Upper lobe of left lung (tissue), 6 donors: ENCODE results near the gene AKTIP. TPM values are rescaled to one million over a fixed set of nuclear protein-coding genes. Genes with fewer than 3 reads are reported as not detected.

Source experiments
- ATAC-seq, 2 donors: fragments of 200-7000 bp; cut with Tn5 transposase; one replicate each; pipeline ENCODE4 v1.9.1; 2022; ENCODE audit warnings: mild to moderate bottlenecking in 2 of 2, moderate library complexity in 2 of 2; ENCODE audit not compliant: low FRiP score in 2 of 2
- DNase-seq, 2 donors: peaks; one replicate each; pipeline ENCODE4 v3.0.0-alpha.2; 2019 to 2020
- H3K27ac ChIP-seq, 4 donors: fragments of 200-600 bp; sonication (generic); one replicate each; pipeline ENCODE4 v1.5.1; 2016 to 2019
- H3K27me3 ChIP-seq, 4 donors: fragments of 200-600 bp; sonication (generic); one replicate each; pipeline ENCODE4 v1.5.1; 2017 to 2019
- H3K36me3 ChIP-seq, 4 donors: fragments of 200-600 bp; sonication (generic); one replicate each; pipeline ENCODE4 v1.5.1; 2016 to 2019
- H3K4me1 ChIP-seq, 4 donors: fragments of 200-600 bp; sonication (generic); one replicate each; pipeline ENCODE4 v1.5.1; 2018 to 2019
- H3K4me3 ChIP-seq, 4 donors: fragments of 200-600 bp; sonication (generic); one replicate each; pipeline ENCODE4 v1.5.1; 2017 to 2019; ENCODE audit warnings: mild to moderate bottlenecking in 2 of 4, moderate library complexity in 1 of 4
- H3K9me3 ChIP-seq, 4 donors: fragments of 200-600 bp; sonication (generic); one replicate each; pipeline ENCODE4 v1.5.1; 2018 to 2019
- EP300 ChIP-seq, 4 donors: sonication (generic); formaldehyde crosslinking; IDR thresholded peaks; one replicate each; pipeline ENCODE4 v1.5.1; 2017; ENCODE audit warnings: antibody characterized with exemption in 4 of 4, control low read depth in 2 of 4
- POLR2A ChIP-seq, 4 donors: fragments of 450-650 bp; IDR thresholded peaks; one replicate each; pipeline ENCODE4 v1.5.1; 2016 to 2017; ENCODE audit warnings: antibody characterized with exemption in 4 of 4, mild to moderate bottlenecking in 2 of 4
- POLR2AphosphoS5 ChIP-seq, 2 donors: sonication (generic); formaldehyde crosslinking; IDR thresholded peaks; one replicate each; pipeline ENCODE4 v1.5.1; 2017; ENCODE audit warnings: antibody characterized with exemption in 2 of 2
- WGBS, 2 donors: methylation state at CpG; one replicate each; pipeline ENCODE4 v1.1.5; 2017 to 2018; 5-methylcytosine and 5-hydroxymethylcytosine counted together
- total RNA-seq, 6 donors: library from RNA; depleted of rRNA in 4 of 6; stranded (reverse); fragments of >200 nt in 4 of 6; gene quantifications; one replicate each; pipeline versions ENCODE4 v1.1.0 to v1.2.1, GENCODE V29; 2016 to 2021
- TF ChIP-seq, protein P1 (sequence below), 6 experiments: fragments of 450-650 bp in 4 of 6; fragments of 200-600 bp in 2 of 6; sonication (generic) in 2 of 6; IDR thresholded peaks; one replicate each; pipeline ENCODE4 v1.5.1; 2016 to 2019; ENCODE audit warnings: antibody characterized with exemption in 6 of 6
- donor health status: DM: no; HTN: no; CAD: no; lungs with moderate emphysema.
- donor health status: DM: no; HTN: yes; CAD: no; lungs with severe emphysema.

Gene AKTIP
- total RNA-seq, 6 donors from 2014 or later, result 35.6 to 61.3 (median 47.0) TPM

GRCh38 chr16:53498984-53499383, 4.0 kb downstream of the AKTIP start:
- H3K36me3 ChIP-seq, result peaks cover 31 to 59% (median 40%) of the 10 kb centered on the region in 4 donors
- H3K27me3 ChIP-seq, result no peaks in the 10 kb centered on the region
- no peak overlapping the region for H3K27ac ChIP-seq
- H3K4me3 ChIP-seq, result no peak overlapping the region
- no peak for DNase-seq
- no peaks in the 10 kb centered on the region for H3K9me3 ChIP-seq
- TF ChIP-seq POLR2AphosphoS5 (IDR thresholded peaks at IDR 0.05) (no peak), POLR2A (IDR thresholded peaks at IDR 0.05) (no peak), EP300 (IDR thresholded peaks at IDR 0.05) (no peak)
- TF ChIP-seq, protein P1, sequence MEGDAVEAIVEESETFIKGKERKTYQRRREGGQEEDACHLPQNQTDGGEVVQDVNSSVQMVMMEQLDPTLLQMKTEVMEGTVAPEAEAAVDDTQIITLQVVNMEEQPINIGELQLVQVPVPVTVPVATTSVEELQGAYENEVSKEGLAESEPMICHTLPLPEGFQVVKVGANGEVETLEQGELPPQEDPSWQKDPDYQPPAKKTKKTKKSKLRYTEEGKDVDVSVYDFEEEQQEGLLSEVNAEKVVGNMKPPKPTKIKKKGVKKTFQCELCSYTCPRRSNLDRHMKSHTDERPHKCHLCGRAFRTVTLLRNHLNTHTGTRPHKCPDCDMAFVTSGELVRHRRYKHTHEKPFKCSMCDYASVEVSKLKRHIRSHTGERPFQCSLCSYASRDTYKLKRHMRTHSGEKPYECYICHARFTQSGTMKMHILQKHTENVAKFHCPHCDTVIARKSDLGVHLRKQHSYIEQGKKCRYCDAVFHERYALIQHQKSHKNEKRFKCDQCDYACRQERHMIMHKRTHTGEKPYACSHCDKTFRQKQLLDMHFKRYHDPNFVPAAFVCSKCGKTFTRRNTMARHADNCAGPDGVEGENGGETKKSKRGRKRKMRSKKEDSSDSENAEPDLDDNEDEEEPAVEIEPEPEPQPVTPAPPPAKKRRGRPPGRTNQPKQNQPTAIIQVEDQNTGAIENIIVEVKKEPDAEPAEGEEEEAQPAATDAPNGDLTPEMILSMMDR (IDR thresholded peaks at IDR 0.05), result no peak
- ATAC-seq, result no peak
- 88 to 95% methylated on average over 4 of the region's 4 CpGs for WGBS, 2 donors
- H3K4me1 ChIP-seq, result peaks cover 15 to 21% (median 18%) of the 10 kb centered on the region in 4 donors

GRCh38 chr16:53495325-53495724, 7.7 kb downstream of the AKTIP start:
- Histone ChIP-seq H3K36me3 (peaks cover 46 to 96% (median 68%) of the 10 kb centered on the region in 4 donors), H3K27me3 (no peaks in the 10 kb centered on the region), H3K27ac (no peak overlapping the region), H3K4me3 (no peak overlapping the region), H3K4me1 (no peaks in the 10 kb centered on the region), H3K9me3 (no peaks in the 10 kb centered on the region)
- no peak for ATAC-seq
- DNase-seq, result no peak
- TF ChIP-seq POLR2A (IDR thresholded peaks at IDR 0.05) (no peak), EP300 (IDR thresholded peaks at IDR 0.05) (no peak), POLR2AphosphoS5 (IDR thresholded peaks at IDR 0.05) (no peak)
- TF ChIP-seq, protein P1 (IDR thresholded peaks at IDR 0.05), result no peak
- 97% methylated on average over 3 to 4 of the region's 4 CpGs for WGBS, 2 donors

DNA sequence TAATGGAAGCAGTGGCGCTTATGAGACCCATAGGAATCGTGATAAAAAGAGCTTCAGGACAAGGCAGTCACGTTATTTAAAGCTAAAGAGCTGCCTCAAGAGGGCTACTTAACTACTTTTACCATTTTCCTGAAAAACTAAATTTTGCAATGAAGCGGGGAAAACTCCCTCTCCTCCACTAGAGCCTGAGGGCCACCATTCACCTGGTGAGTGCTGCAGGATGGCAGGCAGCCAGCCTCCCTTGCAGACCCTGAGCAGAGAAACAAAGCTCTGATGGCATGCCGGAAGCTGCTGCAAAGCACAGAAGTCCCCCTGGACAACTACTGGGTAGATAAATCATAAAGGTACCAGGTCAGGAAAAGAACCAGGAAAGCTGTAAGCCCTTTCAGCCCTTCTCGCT, 8.4 kb downstream of the AKTIP start:
- no peak for DNase-seq
- H3K9me3 ChIP-seq, result no peaks in the 10 kb centered on the region
- H3K27ac ChIP-seq, result no peak overlapping the region
- no peaks in the 10 kb centered on the region for H3K27me3 ChIP-seq
- H3K36me3 ChIP-seq, result peaks cover 49 to 99% (median 72%) of the 10 kb centered on the region in 4 donors
- no peaks in the 10 kb centered on the region for H3K4me1 ChIP-seq
- 90 to 93% methylated on average over 6 of the region's 6 CpGs for WGBS, 2 donors
- ATAC-seq, result no peak
- no peak overlapping the region for H3K4me3 ChIP-seq
- TF ChIP-seq POLR2A (IDR thresholded peaks at IDR 0.05), result no peak
- no peak for TF ChIP-seq EP300 (IDR thresholded peaks at IDR 0.05)
- TF ChIP-seq, protein P1 (IDR thresholded peaks at IDR 0.05), result no peak
- no peak for TF ChIP-seq POLR2AphosphoS5 (IDR thresholded peaks at IDR 0.05)

DNA sequence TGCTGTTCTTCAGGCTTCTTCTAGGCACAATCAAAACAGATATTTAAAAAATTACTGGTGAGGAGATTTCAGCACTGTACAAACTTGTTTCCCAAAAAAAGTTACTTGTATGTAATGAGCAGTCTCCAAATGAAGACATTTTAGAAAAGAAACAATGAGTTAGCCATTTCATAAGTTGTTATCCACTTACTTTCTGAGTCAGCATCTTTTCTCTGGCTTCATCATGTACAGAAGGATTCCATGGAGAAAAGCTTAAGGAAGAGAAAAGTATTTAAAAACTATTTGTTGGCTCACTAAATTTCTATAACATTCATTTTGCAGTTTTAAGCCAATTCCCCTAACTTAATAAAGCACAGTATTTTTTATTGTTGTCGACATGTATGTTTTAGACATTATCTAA, 10.5 kb downstream of the AKTIP start:
- TF ChIP-seq, protein P1 (IDR thresholded peaks at IDR 0.05), result no peak
- TF ChIP-seq EP300 (IDR thresholded peaks at IDR 0.05) (no peak), POLR2A (IDR thresholded peaks at IDR 0.05) (no peak), POLR2AphosphoS5 (IDR thresholded peaks at IDR 0.05) (no peak)
- ATAC-seq (no peak), DNase-seq (no peak)
- Histone ChIP-seq H3K4me1 (no peaks in the 10 kb centered on the region), H3K27ac (no peak overlapping the region), H3K9me3 (no peaks in the 10 kb centered on the region), H3K27me3 (no peaks in the 10 kb centered on the region), H3K4me3 (no peak overlapping the region), H3K36me3 (peaks cover 49 to 98% (median 67%) of the 10 kb centered on the region in 4 donors)
- WGBS, 2 donors, result 96 to 97% methylated on average over 1 of the region's 1 CpG

DNA sequence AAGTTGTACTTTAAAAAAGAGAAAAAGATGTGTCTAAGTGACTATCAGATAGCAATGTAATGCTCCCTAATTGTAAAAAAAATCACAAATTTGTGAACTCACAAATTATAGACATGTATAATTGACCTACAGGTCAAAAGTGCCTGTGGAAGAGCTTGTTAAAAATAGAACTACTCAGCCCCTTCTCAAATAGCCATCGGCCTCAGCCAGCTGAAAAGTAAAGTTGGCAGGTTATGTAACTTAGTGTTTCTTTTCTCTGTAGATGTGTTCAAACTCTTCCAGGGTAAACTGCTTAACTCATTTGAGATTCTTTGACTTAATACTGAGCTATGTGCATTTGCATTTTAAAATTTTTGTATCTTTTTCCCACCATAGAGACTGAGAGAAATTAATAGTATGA, 13.3 kb downstream of the AKTIP start:
- Histone ChIP-seq H3K4me1 (no peaks in the 10 kb centered on the region), H3K4me3 (no peak overlapping the region), H3K36me3 (peaks cover 38 to 96% (median 54%) of the 10 kb centered on the region in 4 donors), H3K9me3 (peaks cover 0 to 3% (median 0%) of the 10 kb centered on the region in 4 donors), H3K27me3 (no peaks in the 10 kb centered on the region), H3K27ac (peak overlapping the region in 2 of 4 donors; percentile 29 to 30)
- DNase-seq (no peak), ATAC-seq (no peak)
- WGBS, 2 donors, result 45 to 47% methylated on average over 1 of the region's 1 CpG
- TF ChIP-seq, protein P1 (IDR thresholded peaks at IDR 0.05), result no peak
- TF ChIP-seq EP300 (IDR thresholded peaks at IDR 0.05) (no peak), POLR2AphosphoS5 (IDR thresholded peaks at IDR 0.05) (no peak), POLR2A (IDR thresholded peaks at IDR 0.05) (no peak)
